Fibroblast of lung (primary cell): ENCODE data around the gene LAMA5. TPM values are rescaled to one million over a fixed set of nuclear protein-coding genes. Genes with fewer than 3 reads are reported as not detected.

Source experiments
- DNase-seq, 2 donors: peaks; one replicate each; pipeline versions ENCODE4 v3.0.0 to v3.0.0-alpha.2; 2010; ENCODE audit warnings: low read depth in 2 of 2
- H2AFZ ChIP-seq: 2 replicates; pipeline ENCODE4 v1.5.1; 2012; ENCODE audit warnings: low read length, control low read depth, inconsistent platforms
- H3K27ac ChIP-seq: 2 replicates; pipeline ENCODE4 v1.5.1; 2011; ENCODE audit warnings: low read length, control low read depth; ENCODE audit not compliant: insufficient read depth
- H3K27me3 ChIP-seq: 2 replicates; pipeline ENCODE4 v1.5.1; 2011; ENCODE audit warnings: mild to moderate bottlenecking, low read length; ENCODE audit not compliant: control insufficient read depth, insufficient read depth
- H3K36me3 ChIP-seq: 2 replicates; pipeline ENCODE4 v1.5.1; 2011; ENCODE audit warnings: low read length; ENCODE audit not compliant: control insufficient read depth, insufficient read depth
- H3K4me1 ChIP-seq: 2 replicates; pipeline ENCODE4 v1.5.1; 2011; ENCODE audit warnings: low read length; ENCODE audit not compliant: control insufficient read depth, insufficient read depth; ENCODE audit errors: extremely low read depth
- H3K4me2 ChIP-seq: 2 replicates; pipeline ENCODE4 v1.5.1; 2011; ENCODE audit warnings: low read length, control low read depth; ENCODE audit not compliant: insufficient read depth; ENCODE audit errors: extremely low read depth
- H3K4me3 ChIP-seq, 4 experiments: fragments of 200-600 bp in 1 of 4; sonication (generic) in 1 of 4; replicated peaks in 1 of 4; 2 replicates each; pipeline ENCODE4 v1.5.1; 2011 to 2016; ENCODE audit warnings: low read length in 4 of 4, low read depth in 3 of 4, mild to moderate bottlenecking in 3 of 4, control low read depth in 2 of 4, inconsistent platforms in 1 of 4, mixed read lengths in 1 of 4; ENCODE audit not compliant: insufficient read depth in 1 of 4; ENCODE audit errors: control extremely low read depth in 1 of 4
- H3K79me2 ChIP-seq: 2 replicates; pipeline ENCODE4 v1.5.1; 2012; ENCODE audit warnings: mild to moderate bottlenecking, low read length, inconsistent platforms; ENCODE audit not compliant: control insufficient read depth, insufficient read depth
- H3K9ac ChIP-seq: 2 replicates; pipeline ENCODE4 v1.5.1; 2011; ENCODE audit warnings: mild to moderate bottlenecking, low read length, control low read depth; ENCODE audit not compliant: insufficient read depth
- H3K9me3 ChIP-seq: 2 replicates; pipeline ENCODE4 v1.5.1; 2012; ENCODE audit warnings: low read depth, low read length; ENCODE audit not compliant: control insufficient read depth, insufficient read depth
- H4K20me1 ChIP-seq: 2 replicates; pipeline ENCODE4 v1.5.1; 2011; ENCODE audit warnings: low read length; ENCODE audit not compliant: control insufficient read depth, insufficient read depth; ENCODE audit errors: extremely low read depth
- CTCF ChIP-seq, 2 donors: IDR thresholded peaks in 1 of 2; conservative IDR thresholded peaks in 1 of 2; 1 replicate in 1 of 2; 2 replicates in 1 of 2; pipeline ENCODE4 v1.5.1; 2011 to 2012; ENCODE audit warnings: low read length in 2 of 2, control low read depth in 1 of 2, inconsistent platforms in 1 of 2, low read depth in 1 of 2, mild to moderate bottlenecking in 1 of 2
- EZH2 ChIP-seq: IDR thresholded peaks from 2 replicates; pipeline ENCODE4 v1.5.1; 2012; ENCODE audit warnings: low read length, control low read depth, mild to moderate bottlenecking; ENCODE audit errors: missing control alignments
- polyA plus RNA-seq, 2 donors: library from polyadenylated mRNA; depleted of rRNA in 1 of 2; stranded (reverse) in 1 of 2; unstranded in 1 of 2; fragments of >200 nt; gene quantifications; 2 replicates each; pipeline ENCODE4 v1.2.1, GENCODE V29; 2011 to 2012; ENCODE audit warnings: missing spikeins in 1 of 2
- total RNA-seq: library from RNA; depleted of rRNA; stranded (reverse); fragments of >200 nt; gene quantifications from 2 replicates; pipeline ENCODE4 v1.2.1, GENCODE V29; 2014

The LAMA5 gene
- total and polyA plus RNA-seq, 2 donors (not counting 1 experiment from before 2014, with no cell fraction given), result 1.5 to 81.6 TPM

- Histone ChIP-seq H3K36me3 (peaks cover 7% of the 10 kb centered on the region), H3K9me3 (no peaks in the 10 kb centered on the region), H2AFZ (no peak overlapping the region), H3K79me2 (no peaks in the 10 kb centered on the region), H3K4me3 (no peak overlapping the region), H3K9ac (no peak overlapping the region), H3K4me1 (no peaks in the 10 kb centered on the region), H3K27ac (no peak overlapping the region), H3K4me2 (no peak overlapping the region), H3K27me3 (no peaks in the 10 kb centered on the region), H4K20me1 (no peaks in the 10 kb centered on the region)
- TF ChIP-seq EZH2 (no peak), CTCF (conservative IDR thresholded peaks at IDR 0.05 in 1 of 2, IDR thresholded peaks at IDR 0.05 in 1 of 2; ENCODE audit: low read depth in 1 of 2, low read length in 2 of 2) (no peak)
- no peak for DNase-seq
Observed at GRCh38 chr20:62285722-62286121, 81.4 kb downstream of the LAMA5 start.

GRCh38 chr20:62285151-62285550 lies 82.0 kb downstream of the LAMA5 start:
- H3K4me3 ChIP-seq, result no peak overlapping the region
- H3K9me3 ChIP-seq, result no peaks in the 10 kb centered on the region
- H3K36me3 ChIP-seq, result peaks cover 9% of the 10 kb centered on the region
- no peaks in the 10 kb centered on the region for H3K27me3 ChIP-seq
- no peaks in the 10 kb centered on the region for H3K4me1 ChIP-seq
- H3K79me2 ChIP-seq, result no peaks in the 10 kb centered on the region
- no peak overlapping the region for H3K27ac ChIP-seq
- H4K20me1 ChIP-seq, result no peaks in the 10 kb centered on the region
- H3K9ac ChIP-seq, result no peak overlapping the region
- H3K4me2 ChIP-seq, result no peak overlapping the region
- no peak overlapping the region for H2AFZ ChIP-seq
- TF ChIP-seq CTCF (conservative IDR thresholded peaks at IDR 0.05 in 1 of 2, IDR thresholded peaks at IDR 0.05 in 1 of 2; ENCODE audit: low read depth in 1 of 2, low read length in 2 of 2), result no peak
- no peak for TF ChIP-seq EZH2
- no peak for DNase-seq

- no peak overlapping the region for H2AFZ ChIP-seq
- no peak for TF ChIP-seq CTCF (conservative IDR thresholded peaks at IDR 0.05 in 1 of 2, IDR thresholded peaks at IDR 0.05 in 1 of 2; ENCODE audit: low read depth in 1 of 2, low read length in 2 of 2)
- no peak for TF ChIP-seq EZH2
- no peak overlapping the region for H3K27ac ChIP-seq
Observed at GRCh38 chr20:62284448-62284847, 82.7 kb downstream of the LAMA5 start.

More at GRCh38 chr20:62284448-62284847, 82.7 kb downstream of the LAMA5 start:
- no peaks in the 10 kb centered on the region for H3K9me3 ChIP-seq
- no peaks in the 10 kb centered on the region for H4K20me1 ChIP-seq
- no peaks in the 10 kb centered on the region for H3K27me3 ChIP-seq
- H3K4me1 ChIP-seq, result no peaks in the 10 kb centered on the region
- no peak for DNase-seq
- no peak overlapping the region for H3K9ac ChIP-seq
- H3K4me3 ChIP-seq, result no peak overlapping the region
- no peak overlapping the region for H3K4me2 ChIP-seq
- peaks cover 9% of the 10 kb centered on the region for H3K36me3 ChIP-seq
- no peaks in the 10 kb centered on the region for H3K79me2 ChIP-seq
